Esophagus squamous epithelium (tissue), 5 donors: Measurements from ENCODE around the gene PTPRD. TPM values are rescaled to one million over a fixed set of nuclear protein-coding genes. Genes with fewer than 3 reads are reported as not detected.

Experiments
- DNase-seq: peaks from one replicate; lab custom pipeline; 2025; lab: John Stamatoyannopoulos, UW
- H3K27ac ChIP-seq, 4 donors: fragments of 200-600 bp; sonication (generic); one replicate each; pipeline ENCODE4 v1.5.1; 2016 to 2019; ENCODE audit warnings: mild to moderate bottlenecking in 1 of 4
- H3K27me3 ChIP-seq, 4 donors: fragments of 200-600 bp; sonication (generic); 1 replicate in 3 of 4; 2 replicates in 1 of 4; pipeline versions ENCODE4 v1.5.1 to v1.6.0; 2017 to 2021; ENCODE audit warnings: antibody characterized with exemption in 1 of 4
- H3K36me3 ChIP-seq, 3 donors: fragments of 200-600 bp; sonication (generic); one replicate each; pipeline ENCODE4 v1.5.1; 2016 to 2019
- H3K4me1 ChIP-seq, 3 donors: fragments of 200-600 bp; sonication (generic); one replicate each; pipeline ENCODE4 v1.5.1; 2017 to 2019
- H3K4me3 ChIP-seq, 4 donors: fragments of 200-600 bp; sonication (generic); 1 replicate in 3 of 4; 2 replicates in 1 of 4; pipeline ENCODE4 v1.5.1; 2016 to 2019; ENCODE audit warnings: mild to moderate bottlenecking in 2 of 4, moderate library complexity in 1 of 4
- H3K9me3 ChIP-seq, 3 donors: fragments of 200-600 bp; sonication (generic); one replicate each; pipeline ENCODE4 v1.5.1; 2016 to 2019
- CTCF ChIP-seq, 6 experiments: fragments of 450-650 bp in 4 of 6; fragments of 200-600 bp in 2 of 6; sonication (generic) in 2 of 6; IDR thresholded peaks; one replicate each; pipeline ENCODE4 v1.5.1; 2016 to 2019; ENCODE audit warnings: antibody characterized with exemption in 6 of 6, mild to moderate bottlenecking in 4 of 6, moderate library complexity in 4 of 6
- POLR2A ChIP-seq, 4 donors: fragments of 450-650 bp; IDR thresholded peaks; one replicate each; pipeline ENCODE4 v1.6.1; 2017; ENCODE audit warnings: antibody characterized with exemption in 4 of 4, mild to moderate bottlenecking in 4 of 4, moderate library complexity in 3 of 4
- WGBS, 2 donors: methylation state at CpG; one replicate each; pipeline ENCODE4 v1.1.5; 2018; 5-methylcytosine and 5-hydroxymethylcytosine counted together
- intact Hi-C: fragments of 100-400 bp; cut with DNase I; formaldehyde crosslinking; loops from one replicate; pipeline ENCODE4 v1.15.0; 2022
- total RNA-seq, 4 donors: library from RNA; depleted of rRNA; stranded (reverse); fragments of >200 nt; gene quantifications; one replicate each; pipeline ENCODE4 v1.1.0, GENCODE V29; 2016
- donor health status: DM: yes; HTN: yes; CAD: no.

Gene PTPRD
- total RNA-seq, 4 donors from 2014 or later, result 0.23 to 16.3 (median 6.6) TPM

DNA sequence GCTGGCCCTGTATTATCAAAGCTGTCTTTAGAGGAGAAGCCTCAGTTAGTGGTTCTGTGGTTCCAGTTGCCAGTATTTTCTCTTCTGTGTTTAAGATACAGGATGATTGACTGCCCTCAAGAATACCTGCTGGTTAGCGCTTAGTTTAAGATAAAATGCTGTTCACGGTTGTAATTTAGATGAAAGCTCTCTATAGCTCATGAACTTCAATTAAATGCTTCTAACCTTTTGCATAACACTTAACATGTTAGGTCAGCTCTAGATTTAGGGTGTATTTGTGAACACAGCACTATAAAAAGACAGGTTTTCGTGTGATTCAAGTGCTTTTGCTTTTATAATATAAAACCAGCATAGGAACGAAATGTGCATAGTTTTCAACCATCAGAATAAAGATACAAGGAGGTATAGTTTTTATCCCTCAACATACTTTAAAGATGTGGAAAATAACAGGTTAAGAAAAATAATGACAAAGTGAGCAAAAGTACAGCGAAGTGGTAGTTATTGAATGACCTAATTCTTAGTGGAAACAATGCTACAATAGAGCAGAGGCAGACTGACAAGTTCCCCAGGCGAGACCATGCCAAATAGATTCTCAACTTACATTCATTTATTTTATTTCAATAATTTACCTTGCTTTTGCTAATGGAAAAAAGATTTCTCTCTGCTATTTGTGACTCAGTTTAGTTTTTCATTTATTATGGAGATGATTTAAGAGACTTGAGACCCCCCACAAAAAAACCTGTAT, 2210.7 kb downstream of the PTPRD start:
- no peaks in the 10 kb centered on the region for H3K9me3 ChIP-seq
- intact Hi-C loops, result no loop called here
- no peak for DNase-seq
- WGBS, 2 donors, result 68 to 73% methylated on average over 6 of the region's 6 CpGs
- no peaks in the 10 kb centered on the region for H3K36me3 ChIP-seq
- no peaks in the 10 kb centered on the region for H3K4me1 ChIP-seq
- TF ChIP-seq CTCF (IDR thresholded peaks at IDR 0.05) (no peak), POLR2A (IDR thresholded peaks at IDR 0.05) (no peak)
- no peak overlapping the region for H3K27ac ChIP-seq
- H3K4me3 ChIP-seq, result no peak overlapping the region
- H3K27me3 ChIP-seq, result no peaks in the 10 kb centered on the region

DNA sequence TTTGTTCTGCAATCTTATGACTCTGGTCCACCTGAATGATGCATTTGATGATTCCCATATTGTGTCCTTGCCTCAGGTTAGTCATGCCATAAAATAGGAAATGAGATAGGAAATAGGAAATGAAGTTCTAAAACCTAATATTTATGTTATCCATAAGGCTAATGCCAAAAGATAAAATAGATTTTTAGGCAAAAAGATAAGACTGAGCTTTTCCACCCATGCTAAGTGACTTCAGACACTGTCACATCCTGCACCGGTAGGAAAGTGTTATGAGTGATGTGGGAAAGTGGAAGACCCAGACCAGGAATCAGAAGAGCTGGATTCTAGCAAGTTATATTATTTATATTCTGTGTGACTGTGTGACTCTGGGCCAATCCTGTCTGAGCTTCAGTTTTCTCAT, 2212.4 kb downstream of the PTPRD start:
- DNase-seq, result no peak
- H3K27ac ChIP-seq, result no peak overlapping the region
- no peaks in the 10 kb centered on the region for H3K4me1 ChIP-seq
- WGBS, 2 donors, result 76 to 88% methylated on average over 1 of the region's 1 CpG
- no peaks in the 10 kb centered on the region for H3K9me3 ChIP-seq
- H3K4me3 ChIP-seq, result no peak overlapping the region
- intact Hi-C loops, result no loop called here
- H3K36me3 ChIP-seq, result no peaks in the 10 kb centered on the region
- TF ChIP-seq POLR2A (IDR thresholded peaks at IDR 0.05) (no peak), CTCF (IDR thresholded peaks at IDR 0.05) (no peak)
- H3K27me3 ChIP-seq, result no peaks in the 10 kb centered on the region

DNA sequence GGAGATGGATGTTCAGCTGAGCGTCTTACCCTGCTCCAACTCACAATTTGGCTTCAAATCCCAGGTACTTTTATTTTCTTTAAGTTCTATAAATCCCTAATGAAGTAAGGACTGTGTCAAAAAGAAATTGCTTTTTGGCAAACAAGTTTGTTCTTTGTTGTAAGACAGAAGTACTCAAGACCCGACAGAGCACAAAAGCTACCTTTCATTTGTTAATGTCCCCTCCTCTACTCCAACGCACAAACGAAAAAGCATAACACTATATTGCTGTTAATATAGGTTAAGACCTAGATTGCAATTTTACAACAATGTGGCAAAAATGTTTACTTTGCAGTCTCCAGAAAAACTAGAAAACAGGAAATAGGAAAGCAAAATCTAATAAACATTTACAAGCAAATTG, 2217.8 kb downstream of the PTPRD start:
- no peak for DNase-seq
- H3K27me3 ChIP-seq, result no peaks in the 10 kb centered on the region
- H3K36me3 ChIP-seq, result no peaks in the 10 kb centered on the region
- no peak overlapping the region for H3K27ac ChIP-seq
- WGBS, 2 donors, result 75 to 77% methylated on average over 4 of the region's 4 CpGs
- no peak for TF ChIP-seq POLR2A (IDR thresholded peaks at IDR 0.05)
- no peak overlapping the region for H3K4me3 ChIP-seq
- H3K9me3 ChIP-seq, result no peaks in the 10 kb centered on the region
- H3K4me1 ChIP-seq, result no peaks in the 10 kb centered on the region
- intact Hi-C loops, result no loop called here

DNA sequence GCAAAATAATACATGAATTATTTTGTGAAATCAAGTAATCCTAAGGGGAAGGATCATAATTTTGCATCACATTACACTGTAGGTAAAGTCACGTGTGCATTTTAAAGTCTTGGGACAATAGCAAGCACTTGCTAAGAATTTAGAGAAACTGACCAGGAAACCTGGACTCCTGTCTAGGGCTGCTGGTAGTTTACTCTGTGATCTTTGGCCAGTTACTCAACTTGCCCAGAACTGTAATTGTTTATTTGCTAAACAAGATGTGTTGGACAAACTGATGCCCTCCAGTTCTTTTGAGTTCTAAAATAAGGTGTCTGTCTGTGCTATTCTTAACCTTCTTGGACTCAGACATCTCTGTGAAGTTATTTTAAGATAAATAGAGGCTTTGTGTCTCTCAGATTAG, 2218.5 kb downstream of the PTPRD start:
- DNase-seq, result no peak
- intact Hi-C loops, result no loop called here
- Histone ChIP-seq H3K27me3 (no peaks in the 10 kb centered on the region), H3K27ac (no peak overlapping the region), H3K4me1 (no peaks in the 10 kb centered on the region), H3K9me3 (no peaks in the 10 kb centered on the region), H3K36me3 (no peaks in the 10 kb centered on the region), H3K4me3 (no peak overlapping the region)
- TF ChIP-seq POLR2A (IDR thresholded peaks at IDR 0.05), result no peak
- 79 to 92% methylated on average over 1 of the region's 1 CpG for WGBS, 2 donors

- Histone ChIP-seq H3K4me1 (no peaks in the 10 kb centered on the region), H3K27ac (no peak overlapping the region), H3K4me3 (no peak overlapping the region), H3K36me3 (no peaks in the 10 kb centered on the region), H3K27me3 (no peaks in the 10 kb centered on the region), H3K9me3 (no peaks in the 10 kb centered on the region)
- TF ChIP-seq CTCF (IDR thresholded peaks at IDR 0.05) (no peak), POLR2A (IDR thresholded peaks at IDR 0.05) (no peak)
- DNase-seq, result no peak
- intact Hi-C loops, result no loop called here
These were observed 2219.9 kb downstream of the PTPRD start for GRCh38 chr9:8392866-8393265.

DNA sequence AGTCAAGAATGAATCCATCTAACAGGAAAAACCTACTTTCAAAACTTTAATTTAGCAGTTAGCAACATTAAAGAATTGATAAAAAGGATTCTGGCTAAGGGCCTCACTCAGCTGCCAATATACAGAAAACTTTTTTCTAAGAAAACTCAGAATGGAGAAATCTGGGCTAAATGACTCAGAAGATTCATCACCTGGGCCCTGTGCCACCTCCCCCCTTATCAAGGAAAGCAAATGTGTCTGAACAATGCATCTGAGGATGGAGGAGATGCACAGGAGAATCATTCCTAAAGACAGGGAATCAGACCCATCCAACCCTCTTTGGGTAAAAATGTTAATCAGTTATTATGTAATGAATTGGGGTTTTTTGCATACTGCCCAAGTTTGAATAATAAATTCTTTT, 2221.2 kb downstream of the PTPRD start:
- H3K27me3 ChIP-seq, result no peaks in the 10 kb centered on the region
- no peak for TF ChIP-seq POLR2A (IDR thresholded peaks at IDR 0.05)
- no peak for TF ChIP-seq CTCF (IDR thresholded peaks at IDR 0.05)
- no peaks in the 10 kb centered on the region for H3K4me1 ChIP-seq
- DNase-seq, result no peak
- no peak overlapping the region for H3K27ac ChIP-seq
- H3K9me3 ChIP-seq, result no peaks in the 10 kb centered on the region
- intact Hi-C loops, result no loop called here
- H3K4me3 ChIP-seq, result no peak overlapping the region
- H3K36me3 ChIP-seq, result no peaks in the 10 kb centered on the region
